T-cell (primary cell): ENCODE measurements around the gene IL4R. TPM values are rescaled to one million over a fixed set of nuclear protein-coding genes. Genes with fewer than 3 reads are reported as not detected.

Experiments
- ATAC-seq, 4 experiments: fragments of 200-7000 bp in 3 of 4; fragments of 150-1000 bp in 1 of 4; cut with Tn5 transposase; replicated peaks in 1 of 4; 1 replicate in 3 of 4; 2 replicates in 1 of 4; pipeline ENCODE4 v1.10.0; 2021; ENCODE audit warnings: moderate library complexity in 3 of 4, mild to moderate bottlenecking in 2 of 4, moderate number of reproducible peaks in 1 of 4
- CTCF ChIA-PET, 2 donors: fragments of 300-600 bp; sonication (Branson Sonifier 250); formaldehyde crosslinking; loops; one replicate each; lab custom pipeline; 2022; ENCODE audit warnings: antibody characterized with exemption in 2 of 2; lab: Charles Lee
- POLR2A ChIA-PET, 2 donors: fragments of 300-600 bp; sonication (Branson Sonifier 250); formaldehyde crosslinking; loops; one replicate each; lab custom pipeline; 2022; ENCODE audit warnings: antibody characterized with exemption in 2 of 2; lab: Charles Lee
- DNase-seq, 35 experiments: peaks; one replicate each; pipeline versions ENCODE4 v3.0.0 to v3.0.0-alpha.2; 2013 to 2023
- H3K27ac ChIP-seq: one replicate; pipeline ENCODE4 v1.5.1; 2013; ENCODE audit warnings: low read length
- H3K27me3 ChIP-seq, 2 experiments: replicated peaks in 1 of 2; 1 replicate in 1 of 2; 2 replicates in 1 of 2; pipeline versions ENCODE4 v1.6.1 to v1.7.0; 2013; ENCODE audit warnings: low read length in 1 of 2, mixed read lengths in 1 of 2; ENCODE audit not compliant: control insufficient read depth in 2 of 2, insufficient read depth in 2 of 2; ENCODE audit errors: extremely low read depth in 1 of 2
- H3K36me3 ChIP-seq, 2 donors: 1 replicate in 1 of 2; 2 replicates in 1 of 2; pipeline versions ENCODE4 v1.6.1 to v1.7.0; 2013; ENCODE audit warnings: low read length in 1 of 2; ENCODE audit not compliant: control insufficient read depth in 2 of 2, insufficient read depth in 1 of 2; ENCODE audit errors: extremely low read depth in 1 of 2
- H3K4me1 ChIP-seq, 2 experiments: 1 replicate in 1 of 2; 2 replicates in 1 of 2; pipeline versions ENCODE4 v1.6.1 to v1.7.0; 2013; ENCODE audit warnings: low read length in 2 of 2, mixed read lengths in 1 of 2; ENCODE audit not compliant: insufficient read depth in 2 of 2, control insufficient read depth in 1 of 2; ENCODE audit errors: extremely low read depth in 1 of 2
- H3K4me3 ChIP-seq, 2 donors: 1 replicate in 1 of 2; 2 replicates in 1 of 2; pipeline versions ENCODE4 v1.5.1 to v1.7.0; 2013; ENCODE audit warnings: mild to moderate bottlenecking in 2 of 2, low read length in 1 of 2, moderate library complexity in 1 of 2; ENCODE audit not compliant: control insufficient read depth in 1 of 2; ENCODE audit errors: extremely low read depth in 1 of 2
- H3K9me3 ChIP-seq: 2 replicates; pipeline ENCODE4 v1.7.0; 2013
- H3K27ac Mint-ChIP-seq, 2 donors: one replicate each; pipeline ENCODE4 v1.8.0; 2020 to 2021; ENCODE audit warnings: mild to moderate bottlenecking in 2 of 2, mixed read lengths in 2 of 2
- H3K27me3 Mint-ChIP-seq, 2 donors: one replicate each; pipeline ENCODE4 v1.8.0; 2021 to 2022; ENCODE audit warnings: mixed read lengths in 2 of 2
- H3K36me3 Mint-ChIP-seq: one replicate; pipeline ENCODE4 v1.8.0; 2021; ENCODE audit warnings: mixed read lengths
- H3K4me1 Mint-ChIP-seq, 3 donors: one replicate each; pipeline ENCODE4 v1.8.0; 2020 to 2022; ENCODE audit warnings: mixed read lengths in 3 of 3, mild to moderate bottlenecking in 1 of 3
- H3K4me3 Mint-ChIP-seq, 3 donors: one replicate each; pipeline ENCODE4 v1.8.0; 2020 to 2022; ENCODE audit warnings: mild to moderate bottlenecking in 3 of 3, mixed read lengths in 3 of 3, moderate library complexity in 3 of 3
- H3K9me3 Mint-ChIP-seq, 3 donors: one replicate each; pipeline ENCODE4 v1.8.0; 2020 to 2022; ENCODE audit warnings: mixed read lengths in 3 of 3
- WGBS: methylation state at CpG from one replicate; pipeline ENCODE4 v1.1.5; 2013; ENCODE audit warnings: missing lambda C conversion rate; ENCODE audit not compliant: insufficient coverage; 5-methylcytosine and 5-hydroxymethylcytosine counted together
- total RNA-seq, 35 experiments: library from RNA in 6 of 35; stranded (reverse) in 6 of 35; fragments of 120-200 nt in 1 of 35; gene quantifications; one replicate each; pipeline versions ENCODE4 v1.2.1 to v1.2.4 and lab custom pipeline; 2013 to 2026

Gene IL4R
- total RNA-seq, 5 donors from 2014 or later (not counting 1 experiment from before 2014, with no cell fraction given) = 186 to 281 (median 221) TPM

DNA sequence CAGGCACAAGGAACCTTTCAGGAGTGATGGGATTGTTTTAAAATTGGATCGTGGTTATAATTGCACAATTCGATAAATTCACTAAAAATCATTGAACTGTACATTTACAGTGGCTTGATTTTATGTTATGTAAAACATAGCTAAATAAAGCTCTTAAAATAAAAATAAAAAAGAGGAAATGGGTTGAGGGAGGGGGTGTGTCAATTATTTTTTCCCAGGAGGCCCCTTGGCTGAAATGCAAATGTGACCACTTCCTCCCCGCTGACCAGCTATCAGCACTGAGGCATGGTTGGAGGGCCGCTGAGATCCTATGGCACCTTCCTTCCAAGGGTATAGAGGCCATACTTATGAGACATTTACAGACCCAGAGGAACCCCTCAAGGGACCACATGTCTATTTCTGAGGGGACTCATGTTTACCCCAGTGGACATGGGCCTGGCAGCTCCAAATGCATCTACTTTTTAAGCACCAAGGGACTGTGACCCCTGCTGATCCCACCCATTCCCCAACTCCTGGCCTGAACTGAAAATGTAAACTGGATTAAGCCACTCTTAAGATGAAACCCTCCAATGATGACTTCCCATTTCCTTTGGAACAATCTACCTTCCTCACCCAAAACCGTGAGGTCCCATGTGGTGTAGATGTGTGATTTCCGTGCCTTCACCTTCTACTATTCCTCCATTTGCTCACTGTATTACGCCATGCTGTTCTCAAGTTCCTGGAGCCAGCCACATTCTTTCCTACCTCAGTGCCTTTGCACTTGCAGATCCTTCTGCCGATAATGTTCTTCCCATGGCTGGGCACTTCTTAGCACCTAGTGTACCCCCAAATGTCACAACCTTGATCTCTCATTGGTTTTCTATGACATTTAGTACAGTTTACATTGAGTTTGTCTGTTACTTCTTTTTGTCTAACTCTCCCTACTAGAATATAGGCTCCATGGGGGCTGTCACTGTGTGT is 85.4 kb downstream of the IL4R start:
- 80% methylated on average over 1 of the region's 8 CpGs for WGBS
- Mint-ChIP-seq H3K4me1 (peaks cover 41 to 58% (median 53%) of the 10 kb centered on the region in 3 donors), H3K27me3 (no peaks in the 10 kb centered on the region), H3K4me3 (no peak overlapping the region), H3K36me3 (peaks cover 7% of the 10 kb centered on the region), H3K27ac (peak overlapping the region; percentile 19 to 42), H3K9me3 (peaks cover 5 to 19% (median 6%) of the 10 kb centered on the region in 3 donors)
- Histone ChIP-seq H3K27ac (no peak overlapping the region), H3K27me3 (no peaks in the 10 kb centered on the region), H3K36me3 (no peaks in the 10 kb centered on the region), H3K4me1 (peaks cover 13 to 35% of the 10 kb centered on the region in 2 experiments), H3K4me3 (no peak overlapping the region), H3K9me3 (no peaks in the 10 kb centered on the region)
- ATAC-seq (no peak), DNase-seq (no peak)
- CTCF ChIA-PET = interaction anchor here in 1 of 2 donors (0.7 kb wide), 1 partner anchor 32 kb away, joined by 3 read pairs; no protein-coding TSS in a partner anchor
- POLR2A ChIA-PET = interaction anchor here (0.5 to 0.7 kb wide), 3 partner anchors 9 to 32 kb away, joined by 3 read pairs; no protein-coding TSS in a partner anchor

GRCh38 chr16:27399969-27400368 is 86.2 kb downstream of the IL4R start:
- peaks cover 19 to 43% of the 10 kb centered on the region in 2 experiments for H3K4me1 ChIP-seq
- H3K9me3 Mint-ChIP-seq = peaks cover 0 to 11% (median 0%) of the 10 kb centered on the region in 3 donors
- no peak for ATAC-seq
- H3K36me3 Mint-ChIP-seq = no peaks in the 10 kb centered on the region
- ChIA-PET POLR2A (interaction anchor here (0.6 to 0.9 kb wide), 3 partner anchors 8 to 83 kb away, joined by 3 read pairs; no protein-coding TSS in a partner anchor), CTCF (interaction anchor here in 1 of 2 donors (1.1 kb wide), 1 partner anchor 27 kb away, joined by 3 read pairs; no protein-coding TSS in a partner anchor)
- H3K4me3 ChIP-seq = no peak overlapping the region
- H3K27me3 ChIP-seq = no peaks in the 10 kb centered on the region
- no CpG with 5 or more reads among the region's 2 CpGs for WGBS
- peak overlapping the region; percentile 19 to 42 for H3K27ac Mint-ChIP-seq
- H3K4me3 Mint-ChIP-seq = no peak overlapping the region
- H3K36me3 ChIP-seq = no peaks in the 10 kb centered on the region
- no peaks in the 10 kb centered on the region for H3K9me3 ChIP-seq
- H3K4me1 Mint-ChIP-seq = peaks cover 45 to 61% (median 59%) of the 10 kb centered on the region in 3 donors
- H3K27me3 Mint-ChIP-seq = no peaks in the 10 kb centered on the region
- no peak overlapping the region for H3K27ac ChIP-seq
- no peak for DNase-seq

DNA sequence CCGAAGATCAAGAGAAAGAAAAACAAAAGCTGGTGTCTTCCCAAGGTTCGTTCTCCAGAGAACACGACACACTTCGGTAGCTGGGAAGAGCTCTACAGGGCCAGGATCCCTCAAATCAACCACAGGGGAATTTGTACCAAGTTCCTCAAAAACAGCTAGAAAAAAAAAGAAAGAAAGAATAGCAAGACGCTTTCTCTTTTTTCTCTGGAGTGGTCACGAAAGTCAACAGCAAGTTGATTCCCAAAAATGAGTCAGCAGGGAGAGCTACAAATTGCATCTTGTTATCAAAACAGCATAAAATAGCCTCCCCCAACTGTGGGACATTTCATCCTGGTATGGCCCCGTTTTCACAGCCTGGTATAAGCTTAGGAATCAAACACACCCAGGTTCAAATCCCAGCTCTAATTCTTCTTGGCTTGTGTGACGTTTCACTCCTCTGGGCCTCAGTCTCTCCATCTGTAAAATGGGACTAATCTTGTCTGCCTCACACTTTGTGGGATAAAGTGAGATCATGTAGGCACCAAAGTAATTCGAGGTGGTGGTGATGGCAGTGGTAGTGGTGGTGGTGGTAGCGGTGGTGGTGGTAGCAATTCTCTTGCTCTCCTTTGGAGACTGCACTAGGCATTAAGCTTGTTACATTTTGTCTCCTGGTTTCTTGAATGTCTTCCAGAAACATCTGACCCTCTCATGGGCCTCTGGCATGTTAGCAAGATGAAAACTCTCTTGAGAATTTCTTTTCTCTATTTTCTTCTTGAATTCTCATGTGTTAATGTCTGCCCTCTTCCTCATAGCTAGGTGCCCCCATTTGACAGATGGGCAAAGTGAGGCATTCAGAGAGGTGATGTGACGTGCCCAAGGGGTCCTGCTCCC is 87.2 kb downstream of the IL4R start:
- Mint-ChIP-seq H3K27me3 (no peaks in the 10 kb centered on the region), H3K9me3 (peaks cover 0 to under 1% (median 0%) of the 10 kb centered on the region in 3 donors), H3K4me1 (peaks cover 50 to 67% (median 64%) of the 10 kb centered on the region in 3 donors), H3K27ac (peak overlapping the region; percentile 52 to 96), H3K36me3 (no peaks in the 10 kb centered on the region), H3K4me3 (peak overlapping the region in 2 of 3 donors; percentile 39 to 88)
- peak overlapping the region; percentile 83 for H3K27ac ChIP-seq
- DNase-seq = no peak
- ChIA-PET CTCF (interaction anchor here (0.5 to 3.2 kb wide), 4 partner anchors 26 to 167 kb away, joined by 3 to 17 read pairs (median 3); no protein-coding TSS in a partner anchor), POLR2A (interaction anchor here (0.5 to 6.8 kb wide), 11 partner anchors 9 to 220 kb away, joined by 3 to 88 read pairs (median 5); partner anchors contain the start of genes GTF3C1 (in 1 of the 2) and KATNIP (in 1 of the 2))
- no peaks in the 10 kb centered on the region for H3K9me3 ChIP-seq
- H3K36me3 ChIP-seq = no peaks in the 10 kb centered on the region
- H3K27me3 ChIP-seq = no peaks in the 10 kb centered on the region
- no peak for ATAC-seq
- no peak overlapping the region for H3K4me3 ChIP-seq
- H3K4me1 ChIP-seq = peaks cover 19 to 54% of the 10 kb centered on the region in 2 experiments
- WGBS = 83% methylated on average over 6 of the region's 11 CpGs

GRCh38 chr16:27401768-27402568 is 88.2 kb downstream of the IL4R start, which contains the start of gene IL21R:
Gene IL21R, plus strand, starts transcription at chr16:27402174. Its CDS starts 27,898 bp downstream, at chr16:27430072.
- no peaks in the 10 kb centered on the region for H3K27me3 ChIP-seq
- Mint-ChIP-seq H3K4me1 (peaks cover 59 to 77% (median 74%) of the 10 kb centered on the region in 3 donors), H3K9me3 (no peaks in the 10 kb centered on the region), H3K36me3 (no peaks in the 10 kb centered on the region), H3K4me3 (peak within 1 kb of the TSS; percentile 88 to 99 (median 92)), H3K27me3 (no peaks in the 10 kb centered on the region), H3K27ac (peak within 1 kb of the TSS; percentile 96 to 97)
- H3K36me3 ChIP-seq = no peaks in the 10 kb centered on the region
- CTCF ChIA-PET = interaction anchor here (0.5 to 3.2 kb wide), 7 partner anchors 34 to 292 kb away, joined by 3 to 17 read pairs (median 4); no protein-coding TSS in a partner anchor
- no peaks in the 10 kb centered on the region for H3K9me3 ChIP-seq
- H3K27ac ChIP-seq = peak within 1 kb of the TSS; percentile 83
- POLR2A ChIA-PET = interaction anchor here (0.5 to 6.8 kb wide), 11 partner anchors 10 to 232 kb away, joined by 3 to 88 read pairs (median 5); partner anchors contain the start of genes GTF3C1 (in 1 of the 2) and KATNIP (in 1 of the 2)
- H3K4me1 ChIP-seq = peaks cover 21 to 63% of the 10 kb centered on the region in 2 experiments
- DNase-seq (peak; percentile 76 to 95 (median 89)), ATAC-seq (peak; percentile 82 to 89 (median 86))
- 4% methylated on average over 19 of the region's 23 CpGs for WGBS
- H3K4me3 ChIP-seq = peak within 1 kb of the TSS; percentile 90 to 98

GRCh38 chr16:27402569-27402963 is 88.8 kb downstream of the IL4R start:
- peak in 3 of 35 experiments; percentile 28 to 40 (median 29) for DNase-seq

More at GRCh38 chr16:27402569-27402963, 88.8 kb downstream of the IL4R start:
- Mint-ChIP-seq H3K27ac (peak overlapping the region; percentile 96 to 97), H3K36me3 (no peaks in the 10 kb centered on the region), H3K4me3 (peak overlapping the region; percentile 88 to 99 (median 92)), H3K9me3 (no peaks in the 10 kb centered on the region), H3K4me1 (peaks cover 65 to 81% (median 80%) of the 10 kb centered on the region in 3 donors), H3K27me3 (no peaks in the 10 kb centered on the region)
- WGBS = 0% methylated on average over 4 of the region's 8 CpGs
- H3K36me3 ChIP-seq = no peaks in the 10 kb centered on the region
- H3K27ac ChIP-seq = peak overlapping the region; percentile 83
- H3K9me3 ChIP-seq = no peaks in the 10 kb centered on the region
- ChIA-PET CTCF (interaction anchor here (0.6 to 3.2 kb wide), 5 partner anchors 35 to 292 kb away, joined by 3 to 17 read pairs (median 4); no protein-coding TSS in a partner anchor), POLR2A (interaction anchor here (0.8 to 6.8 kb wide), 8 partner anchors 10 to 233 kb away, joined by 3 to 88 read pairs (median 5); partner anchors contain the start of genes GTF3C1 (in 1 of the 2) and KATNIP (in 1 of the 2))
- H3K4me3 ChIP-seq = peak overlapping the region; percentile 90 to 98
- ATAC-seq = peak in 2 of 4 experiments; percentile 1
- no peaks in the 10 kb centered on the region for H3K27me3 ChIP-seq
- peaks cover 24 to 69% of the 10 kb centered on the region in 2 experiments for H3K4me1 ChIP-seq
